Lower lobe of right lung (tissue), 2 donors: ENCODE measurements around the gene PRLH. TPM values are rescaled to one million over a fixed set of nuclear protein-coding genes. Genes with fewer than 3 reads are reported as not detected.
"Not testable (repeated sequence)": the region's sequence is repeated elsewhere in the genome, so short reads cannot be mapped to it uniquely, and the experiment has no call there.

Experiments
- ATAC-seq, 2 donors: fragments of 200-7000 bp; cut with Tn5 transposase; one replicate each; pipeline ENCODE4 v1.9.1; 2020 to 2022; ENCODE audit warnings: mild to moderate bottlenecking in 2 of 2, moderate library complexity in 2 of 2
- DNase-seq: peaks from one replicate; pipeline ENCODE4 v3.0.0-alpha.2; 2020
- H3K27ac ChIP-seq: fragments of 200-600 bp; one replicate; pipeline ENCODE4 v1.8.0; 2022
- H3K27me3 ChIP-seq: fragments of 200-600 bp; one replicate; pipeline ENCODE4 v1.8.0; 2022; ENCODE audit warnings: low read depth
- H3K36me3 ChIP-seq: fragments of 200-600 bp; one replicate; pipeline ENCODE4 v1.8.0; 2022; ENCODE audit warnings: mild to moderate bottlenecking
- H3K4me1 ChIP-seq: fragments of 200-600 bp; one replicate; pipeline ENCODE4 v1.8.0; 2022
- H3K4me3 ChIP-seq: fragments of 200-600 bp; one replicate; pipeline ENCODE4 v1.8.0; 2022; ENCODE audit warnings: mild to moderate bottlenecking
- H3K9me3 ChIP-seq: fragments of 200-600 bp; one replicate; pipeline ENCODE4 v1.8.0; 2022
- CTCF ChIP-seq: fragments of 200-600 bp; IDR thresholded peaks from one replicate; pipeline ENCODE4 v1.8.0; 2022; ENCODE audit warnings: antibody characterized with exemption, mild to moderate bottlenecking
- intact Hi-C: fragments of 100-400 bp; cut with DNase I; formaldehyde crosslinking; loops from one replicate; pipeline ENCODE4 v1.11.0; 2022
- total RNA-seq: library from RNA; stranded (reverse); fragmentation: NEBNext Ultra II Directional; extraction: Animal tissue kit (Norgen Biotek cat#: 25700); gene quantifications from one replicate; pipeline ENCODE4 v1.2.1, GENCODE V29; 2021
- donor health status: DM: no; HTN: yes; CAD: no; lungs with severe emphysema.

Gene PRLH
- total RNA-seq, 1 donor from 2014 or later, result not detected

- intact Hi-C loops, result no loop called here
- Histone ChIP-seq H3K27me3 (no peaks in the 10 kb centered on the region), H3K36me3 (no peaks in the 10 kb centered on the region), H3K9me3 (no peaks in the 10 kb centered on the region), H3K4me3 (peak overlapping the region; percentile 10), H3K27ac (peak overlapping the region; percentile 75), H3K4me1 (peaks cover 26% of the 10 kb centered on the region)
- DNase-seq (no peak), ATAC-seq (peak; percentile 70 to 77)
- TF ChIP-seq CTCF, result no peak
Observed at GRCh38 chr2:237603718-237604362, 37.5 kb downstream of the PRLH start.

- peak overlapping the region; percentile 75 for H3K27ac ChIP-seq
- intact Hi-C loops, result no loop called here
- no peak for TF ChIP-seq CTCF
Observed at GRCh38 chr2:237604391-237604790, 38.0 kb downstream of the PRLH start.

GRCh38 chr2:237604960-237605359 lies 38.6 kb downstream of the PRLH start:
- H3K4me3 ChIP-seq, result no peak overlapping the region
- no peaks in the 10 kb centered on the region for H3K27me3 ChIP-seq
- peaks cover 22% of the 10 kb centered on the region for H3K4me1 ChIP-seq
- TF ChIP-seq CTCF, result peak; percentile 32
- intact Hi-C loops, result no loop called here
- ATAC-seq (peak; percentile 42 to 58), DNase-seq (no peak)
- H3K9me3 ChIP-seq, result no peaks in the 10 kb centered on the region
- H3K36me3 ChIP-seq, result no peaks in the 10 kb centered on the region
- H3K27ac ChIP-seq, result no peak overlapping the region

More at GRCh38 chr2:237604391-237604790, 38.0 kb downstream of the PRLH start:
- no peaks in the 10 kb centered on the region for H3K36me3 ChIP-seq
- H3K4me3 ChIP-seq, result no peak overlapping the region
- no peak for DNase-seq
- ATAC-seq, result no peak
- no peaks in the 10 kb centered on the region for H3K27me3 ChIP-seq
- H3K4me1 ChIP-seq, result peaks cover 26% of the 10 kb centered on the region
- no peaks in the 10 kb centered on the region for H3K9me3 ChIP-seq

- ATAC-seq, H3K27me3 ChIP-seq, H3K9me3 ChIP-seq, H3K27ac ChIP-seq, DNase-seq, H3K4me3 ChIP-seq, H3K36me3 ChIP-seq, intact Hi-C loops: not testable (repeated sequence)
- peaks cover 15% of the 10 kb centered on the region for H3K4me1 ChIP-seq
Observed at GRCh38 chr2:237606522-237606921, 40.1 kb downstream of the PRLH start.

- intact Hi-C loops, result no loop called here
- no peak for ATAC-seq
- no peak overlapping the region for H3K27ac ChIP-seq
- no peak overlapping the region for H3K4me3 ChIP-seq
- no peak for DNase-seq
- no peaks in the 10 kb centered on the region for H3K27me3 ChIP-seq
- no peak for TF ChIP-seq CTCF
- no peaks in the 10 kb centered on the region for H3K36me3 ChIP-seq
- no peaks in the 10 kb centered on the region for H3K9me3 ChIP-seq
- peaks cover 45% of the 10 kb centered on the region for H3K4me1 ChIP-seq
Observed at GRCh38 chr2:237612527-237613357, 46.4 kb downstream of the PRLH start.

- intact Hi-C loops, result no loop called here
- peak in 1 of 2 donors; percentile 3 for ATAC-seq
- no peak overlapping the region for H3K4me3 ChIP-seq
- no peak for DNase-seq
- H3K27ac ChIP-seq, result no peak overlapping the region
- H3K27me3 ChIP-seq, result no peaks in the 10 kb centered on the region
- H3K9me3 ChIP-seq, result no peaks in the 10 kb centered on the region
- no peaks in the 10 kb centered on the region for H3K36me3 ChIP-seq
- peaks cover 53% of the 10 kb centered on the region for H3K4me1 ChIP-seq
- TF ChIP-seq CTCF, result no peak
Observed at GRCh38 chr2:237613679-237614078, 47.3 kb downstream of the PRLH start.
